Measurements from ENCODE around the gene ST7L.
A peak's percentile ranks its signal among the peaks of the same experiment; 100 is the strongest.
"Not testable (repeated sequence)": the region's sequence is repeated elsewhere in the genome, so short reads cannot be mapped to it uniquely, and the experiment has no call there.

The ST7L gene

DNA sequence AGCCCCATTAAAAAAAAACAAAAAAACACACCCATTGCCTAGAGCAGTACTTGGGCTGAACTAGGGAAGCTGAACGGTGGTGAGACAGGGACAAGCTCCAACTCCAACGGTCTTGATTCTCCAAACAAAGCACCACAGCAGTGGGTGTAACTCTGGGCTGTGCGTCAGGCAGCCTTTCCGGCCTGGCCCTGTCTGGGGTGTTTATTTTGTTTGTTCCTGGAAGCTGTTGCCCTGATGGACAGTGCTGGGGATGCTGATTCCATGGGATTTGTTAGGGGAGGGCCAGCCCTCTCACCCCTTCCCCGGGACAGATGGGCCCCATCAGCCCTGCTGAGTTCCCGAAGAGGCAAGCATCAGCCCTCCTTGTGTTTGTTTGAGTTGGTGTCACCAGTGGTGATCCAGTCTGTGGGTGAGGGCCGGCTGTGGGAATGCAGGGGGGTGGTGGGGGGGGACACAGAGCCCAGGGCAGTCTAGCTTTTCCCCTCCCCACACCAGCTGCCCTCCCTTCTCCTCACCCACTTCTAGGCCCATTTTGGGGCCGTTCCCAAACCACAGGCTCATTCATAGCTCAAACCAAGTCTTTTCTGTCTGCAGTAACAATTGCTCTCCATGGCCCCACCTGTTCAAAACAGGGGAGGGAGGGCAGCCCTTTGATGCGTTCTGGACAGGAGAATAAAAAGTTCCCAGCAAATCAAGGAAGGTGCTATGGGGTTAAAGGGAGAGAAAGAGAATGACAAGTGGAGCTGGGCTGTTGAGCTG, 105.7 kb downstream of the ST7L start:
- no peak for DNase-seq

GRCh38 chr1:112511897-112512296, 107.0 kb downstream of the ST7L start:
- DNase-seq: no peak

GRCh38 chr1:112510340-112510739, 108.6 kb downstream of the ST7L start:
- DNase-seq: no peak

DNA sequence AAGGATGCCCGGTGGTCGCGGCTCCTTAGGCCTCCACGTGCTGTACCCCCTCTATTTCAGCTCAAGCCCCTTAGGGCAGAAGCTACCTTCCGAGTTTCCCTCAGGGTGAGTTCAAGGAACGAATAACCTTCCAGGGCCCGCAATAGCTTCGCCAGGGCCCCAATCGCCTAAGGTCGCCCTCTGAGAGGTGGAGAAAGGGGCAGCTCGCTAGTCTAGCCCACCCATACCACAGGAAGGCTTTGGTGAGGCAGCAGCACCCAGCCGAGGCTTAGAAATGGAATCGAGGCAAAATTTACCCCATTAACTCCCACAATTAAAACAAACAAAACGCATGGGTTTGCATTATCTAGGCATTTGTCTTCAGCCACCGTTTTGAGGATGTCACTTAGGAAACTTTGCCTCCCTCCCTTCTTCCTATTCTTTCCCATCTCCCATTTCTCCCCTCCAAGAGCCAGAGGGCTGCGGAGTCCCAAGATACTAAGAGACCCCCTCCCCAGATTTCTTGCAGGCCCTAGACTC, 109.2 kb downstream of the ST7L start:
- DNase-seq: no peak

GRCh38 chr1:112509005-112509659, 109.8 kb downstream of the ST7L start:
- peak; percentile 13 to 18 for DNase-seq

- DNase-seq: peak; percentile 34 to 37
Observed at GRCh38 chr1:112508278-112509004, 110.5 kb downstream of the ST7L start, which contains the start of gene WNT2B. Gene WNT2B, plus strand, starts transcription at chr1:112508965. Its CDS starts 298 bp downstream, at chr1:112509263.

DNA sequence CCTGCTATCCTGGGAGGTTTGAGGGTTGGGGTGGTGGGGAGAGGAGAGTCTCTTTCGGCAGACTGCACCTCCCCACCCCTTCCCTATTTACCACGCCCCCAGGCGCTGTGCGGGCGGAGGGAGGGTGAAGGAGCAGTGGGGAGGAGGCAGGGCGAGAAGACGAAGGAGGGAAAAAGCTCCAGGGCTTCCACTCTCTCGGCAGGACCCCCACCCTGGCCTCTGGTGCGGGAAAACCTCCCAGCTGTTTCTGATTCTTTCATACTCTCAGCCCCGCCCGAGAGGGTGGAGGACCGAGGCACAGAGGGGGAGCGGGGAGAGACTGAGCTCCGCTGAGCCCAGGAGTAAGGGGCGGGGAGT, 111.0 kb downstream of the ST7L start:
- peak; percentile 25 to 49 for DNase-seq

GRCh38 chr1:112507336-112507735, 111.6 kb downstream of the ST7L start:
- DNase-seq: no peak

GRCh38 chr1:112506731-112507130, 112.2 kb downstream of the ST7L start:
- DNase-seq: no peak

DNA sequence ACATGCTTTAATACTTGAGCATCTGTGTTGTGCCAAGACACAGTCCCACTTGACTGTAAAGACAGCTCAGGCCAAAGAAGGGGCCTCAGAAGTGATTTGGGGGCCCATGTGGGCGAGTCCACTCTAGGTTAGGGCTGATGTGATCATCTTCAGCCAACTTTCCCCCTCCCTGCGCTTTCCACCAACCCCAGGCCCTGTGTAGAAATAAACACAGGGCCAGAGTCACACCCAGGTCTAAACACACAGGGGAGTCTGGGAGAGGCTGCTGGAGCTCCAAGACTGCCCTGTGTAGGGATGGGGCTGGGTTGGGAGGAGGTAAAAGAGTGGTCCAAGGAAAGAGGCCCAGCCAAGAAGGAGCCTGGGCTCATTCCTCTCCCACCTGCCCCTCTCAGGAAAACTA, 112.6 kb downstream of the ST7L start:
- no peak for DNase-seq

DNA sequence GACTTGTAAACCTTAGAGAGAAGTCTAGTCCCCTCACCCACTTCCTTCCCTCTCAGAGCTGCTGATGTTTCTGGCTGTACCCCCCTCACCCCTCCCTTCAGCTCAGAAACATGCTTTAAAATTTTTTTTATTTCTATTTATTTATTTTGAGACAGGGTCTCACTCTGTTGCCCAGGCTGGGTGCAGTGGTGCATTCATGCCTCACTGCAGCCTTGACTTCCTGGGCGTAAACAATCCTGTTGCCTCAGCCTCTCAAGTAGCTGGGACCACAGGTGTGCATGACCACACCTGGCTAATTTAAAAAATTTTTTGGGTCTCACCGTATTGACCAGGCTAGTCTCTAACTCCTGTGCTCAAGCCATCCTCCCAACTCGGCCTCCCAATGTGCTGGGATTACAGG, 113.1 kb downstream of the ST7L start:
- DNase-seq: no peak

DNA sequence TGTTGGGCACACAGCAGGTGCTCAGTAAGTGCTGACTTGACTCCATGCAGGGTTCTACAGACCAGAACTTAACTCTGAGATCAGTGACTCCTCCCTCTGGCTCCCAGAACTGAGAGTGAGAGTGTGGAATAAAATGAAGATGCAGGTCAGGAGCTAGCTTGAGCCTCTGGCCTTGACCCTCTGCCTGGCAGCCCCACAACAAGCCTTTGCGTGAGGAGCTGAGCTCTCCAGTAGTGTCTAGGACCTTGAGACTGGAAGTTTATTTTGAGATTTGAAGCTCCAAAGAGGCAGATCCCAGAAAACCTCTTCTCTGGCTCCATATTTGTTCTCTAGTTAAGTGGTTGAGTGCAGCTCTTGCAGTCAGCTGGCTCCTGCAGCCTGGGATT, 113.5 kb downstream of the ST7L start:
- no peak for DNase-seq

- no peak for DNase-seq
Observed at GRCh38 chr1:112504661-112505399, 114.1 kb downstream of the ST7L start.

- no peak for DNase-seq
Observed at GRCh38 chr1:112504001-112504660, 114.8 kb downstream of the ST7L start.

DNA sequence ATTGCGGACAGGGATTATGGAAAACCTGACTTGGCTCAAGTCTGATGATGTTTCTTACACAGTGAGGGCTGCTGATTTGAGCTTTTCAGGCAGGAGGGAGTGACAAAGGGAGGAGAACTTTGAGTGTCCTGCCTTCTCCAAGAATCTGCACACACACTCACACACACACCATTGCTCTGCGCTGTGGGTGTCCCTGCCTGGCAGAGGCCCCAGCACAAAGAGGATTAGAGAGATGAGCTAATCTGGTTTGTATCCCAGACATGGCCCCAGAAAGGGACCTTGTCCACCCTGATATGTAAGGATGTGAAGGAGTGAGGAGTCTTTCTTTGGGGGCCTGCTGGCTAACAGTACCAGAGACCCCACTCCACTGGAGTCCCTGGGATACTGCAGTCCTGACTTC, 116.1 kb downstream of the ST7L start:
- DNase-seq: no peak

GRCh38 chr1:112501810-112502641, 116.9 kb downstream of the ST7L start:
- DNase-seq: peak; percentile 52 to 59

GRCh38 chr1:112496290-112496689, 122.7 kb downstream of the ST7L start:
- no peak for DNase-seq

- DNase-seq: no peak
Observed at GRCh38 chr1:112493351-112493750, 125.6 kb downstream of the ST7L start.

DNA sequence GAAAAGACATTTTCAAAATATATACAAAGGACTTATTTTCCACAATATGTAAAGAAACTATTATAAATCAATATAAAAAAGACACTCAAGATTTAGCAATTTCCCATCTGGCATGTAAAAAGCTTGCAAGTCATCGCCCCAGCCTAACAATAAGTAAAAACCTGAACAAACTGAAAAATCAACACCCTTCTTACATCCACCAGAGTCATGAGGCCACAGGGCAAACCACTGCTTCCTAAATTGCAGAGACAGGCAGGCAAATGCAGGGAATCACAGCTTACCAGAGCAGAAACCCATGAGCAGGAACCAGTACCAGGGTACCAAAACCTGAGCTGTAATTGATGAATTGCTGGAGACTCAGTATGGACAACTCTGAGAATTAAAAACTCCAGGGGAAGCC, 126.9 kb downstream of the ST7L start:
- no peak for DNase-seq

DNA sequence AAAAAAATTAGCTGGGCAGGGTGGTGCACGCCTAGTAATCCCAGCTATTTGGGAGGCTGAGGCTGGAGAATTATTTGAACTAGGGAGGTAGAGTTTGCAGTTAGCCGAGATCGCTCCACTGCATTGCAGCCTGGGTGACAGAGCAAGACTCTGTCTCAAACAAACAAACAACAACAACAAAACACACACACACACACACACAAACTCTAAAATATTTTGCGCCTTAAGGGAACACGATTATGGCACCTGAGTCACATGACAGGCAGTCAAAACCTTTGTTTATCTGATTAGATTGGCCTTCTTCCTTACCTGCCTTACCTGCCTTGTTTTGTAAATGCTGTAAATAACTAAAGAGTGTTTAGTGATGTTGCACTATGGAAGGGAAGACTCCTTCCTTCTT, 130.8 kb downstream of the ST7L start:
- DNase-seq: no peak

DNA sequence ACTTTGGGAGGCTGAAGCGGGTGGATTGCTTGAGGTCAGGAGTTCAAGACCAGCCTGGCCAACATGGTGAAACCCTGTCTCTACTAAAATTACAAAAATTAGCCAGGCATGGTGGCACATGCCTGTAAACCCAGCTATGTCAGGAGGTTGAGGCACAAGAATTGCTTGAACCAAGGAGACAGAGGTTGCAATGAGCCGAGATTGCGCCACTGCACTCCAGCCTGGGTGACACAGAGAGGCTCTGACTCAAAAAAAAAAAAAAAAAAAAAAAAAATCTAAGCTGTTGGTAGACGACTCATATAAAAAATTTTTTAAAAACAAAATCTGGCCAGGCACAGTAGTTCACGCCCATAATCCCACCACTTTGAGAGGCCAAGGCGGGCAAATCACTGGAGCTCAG, 131.3 kb downstream of the ST7L start:
- not testable (repeated sequence) for DNase-seq
